ENCODE data around the gene CRISPLD2. TPM values are rescaled to one million over a fixed set of nuclear protein-coding genes. Genes with fewer than 3 reads are reported as not detected.

Gene CRISPLD2
- total RNA-seq, 2 donors from 2014 or later: 58.4 to 76.4 TPM

GRCh38 chr16:84839054-84839453, 19.3 kb downstream of the CRISPLD2 start:
- TF ChIP-seq CTCF (IDR thresholded peaks at IDR 0.05): no peak
- Histone ChIP-seq H3K4me3 (no peak overlapping the region), H3K27ac (peak overlapping the region in 1 of 2 donors; percentile 27), H3K36me3 (peaks cover 30% of the 10 kb centered on the region), H3K9me3 (no peaks in the 10 kb centered on the region), H3K4me1 (peaks cover 0 to 64% of the 10 kb centered on the region in 2 donors), H3K27me3 (no peaks in the 10 kb centered on the region)
- no peak for DNase-seq (ENCODE audit: low spot score)

GRCh38 chr16:84839956-84840355, 20.2 kb downstream of the CRISPLD2 start:
- no peak for DNase-seq (ENCODE audit: low spot score)
- H3K27ac ChIP-seq: no peak overlapping the region
- no peak for TF ChIP-seq CTCF (IDR thresholded peaks at IDR 0.05)
- H3K27me3 ChIP-seq: no peaks in the 10 kb centered on the region
- no peak overlapping the region for H3K4me3 ChIP-seq
- H3K9me3 ChIP-seq: no peaks in the 10 kb centered on the region
- peaks cover 30% of the 10 kb centered on the region for H3K36me3 ChIP-seq
- peaks cover 0 to 56% of the 10 kb centered on the region in 2 donors for H3K4me1 ChIP-seq

- H3K27ac ChIP-seq: peak overlapping the region; percentile 29 to 46
- H3K4me1 ChIP-seq: peaks cover 0 to 46% of the 10 kb centered on the region in 2 donors
- no peak for DNase-seq (ENCODE audit: low spot score)
These were observed 21.2 kb downstream of the CRISPLD2 start for GRCh38 chr16:84840687-84841627.

GRCh38 chr16:84841787-84842300, 22.1 kb downstream of the CRISPLD2 start:
- Histone ChIP-seq H3K36me3 (peaks cover 47% of the 10 kb centered on the region), H3K9me3 (no peaks in the 10 kb centered on the region), H3K27me3 (no peaks in the 10 kb centered on the region), H3K27ac (peak overlapping the region in 1 of 2 donors; percentile 46), H3K4me1 (peaks cover 0 to 38% of the 10 kb centered on the region in 2 donors), H3K4me3 (no peak overlapping the region)
- no peak for TF ChIP-seq CTCF (IDR thresholded peaks at IDR 0.05)
- no peak for DNase-seq (ENCODE audit: low spot score)

More at GRCh38 chr16:84840687-84841627, 21.2 kb downstream of the CRISPLD2 start:
- TF ChIP-seq CTCF (IDR thresholded peaks at IDR 0.05): no peak
- no peak overlapping the region for H3K4me3 ChIP-seq
- no peaks in the 10 kb centered on the region for H3K27me3 ChIP-seq
- no peaks in the 10 kb centered on the region for H3K9me3 ChIP-seq
- H3K36me3 ChIP-seq: peaks cover 39% of the 10 kb centered on the region

- no peak for TF ChIP-seq CTCF (IDR thresholded peaks at IDR 0.05)
- H3K4me1 ChIP-seq: peaks cover 0 to 33% of the 10 kb centered on the region in 2 donors
- H3K27me3 ChIP-seq: no peaks in the 10 kb centered on the region
- no peaks in the 10 kb centered on the region for H3K9me3 ChIP-seq
- DNase-seq (ENCODE audit: low spot score): no peak
- H3K36me3 ChIP-seq: peaks cover 52% of the 10 kb centered on the region
- H3K27ac ChIP-seq: peak overlapping the region in 1 of 2 donors; percentile 46
- no peak overlapping the region for H3K4me3 ChIP-seq
These were observed 22.8 kb downstream of the CRISPLD2 start for GRCh38 chr16:84842516-84843148.
